ENCODE measurements around the gene CDKN2B-AS1. TPM values are rescaled to one million over a fixed set of nuclear protein-coding genes. Genes with fewer than 3 reads are reported as not detected.

CDKN2B-AS1 gene
- total and polyA plus RNA-seq, 2 donors (not counting 1 experiment from before 2014, with no cell fraction given) = 1.3 to 2.5 TPM

DNA sequence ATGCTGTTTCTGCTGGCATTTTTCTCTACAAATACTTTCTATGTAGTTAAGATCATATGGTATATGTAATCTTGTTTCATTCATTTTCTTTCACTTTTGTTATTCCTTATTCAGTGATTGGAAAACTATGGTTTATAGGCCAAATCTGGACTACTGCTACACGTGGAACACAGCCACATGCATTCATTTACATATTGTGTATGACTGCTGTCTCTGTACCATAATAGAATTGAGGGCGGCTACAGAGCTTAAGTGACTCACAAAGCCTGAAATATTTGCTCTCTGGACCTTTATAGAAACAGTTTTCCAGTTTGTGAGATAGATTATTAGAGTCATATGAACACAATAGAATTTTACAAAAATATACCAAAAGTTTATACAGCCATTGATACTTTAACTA is 148.1 kb downstream of the CDKN2B-AS1 start:
- POLR2A ChIA-PET = no interaction called here
- Mint-ChIP-seq H3K4me3 (no peak overlapping the region), H3K27ac (no peak overlapping the region), H3K27me3 (no peaks in the 10 kb centered on the region), H3K4me1 (no peaks in the 10 kb centered on the region), H3K9me3 (ENCODE audit: insufficient read depth) (no peaks in the 10 kb centered on the region)
- H3K36me3 ChIP-seq (replicated peaks in 1 of 2; ENCODE audit: control extremely low read depth in 1 of 2, control insufficient read depth in 1 of 2, extremely low read depth in 1 of 2, insufficient read depth in 2 of 2, low read length in 1 of 2) = no peaks in the 10 kb centered on the region
- no peak overlapping the region for H3K9ac ChIP-seq (ENCODE audit: low read length)
- ATAC-seq (ENCODE audit: low read depth) (no peak), DNase-seq (no peak)
- H2AFZ ChIP-seq (ENCODE audit: insufficient read depth, low read depth, low read length, poor library complexity, severe bottlenecking) = no peak overlapping the region
- no peaks in the 10 kb centered on the region for H4K20me1 ChIP-seq (ENCODE audit: control insufficient read depth, insufficient read depth, low read length, poor library complexity, severe bottlenecking)
- H3K4me2 ChIP-seq (replicated peaks; ENCODE audit: low read depth, low read length, poor library complexity, severe bottlenecking) = no peak overlapping the region
- no CpG with 5 or more reads among the region's 2 CpGs for WGBS (ENCODE audit: insufficient coverage)
- intact Hi-C loops (cut with micrococcal nuclease) = no loop called here
- H3K79me2 ChIP-seq (ENCODE audit: control insufficient read depth, insufficient read depth, low read length) = no peaks in the 10 kb centered on the region
- no peaks in the 10 kb centered on the region for H3K9me3 ChIP-seq (ENCODE audit: control extremely low read depth in 1 of 3, control insufficient read depth in 2 of 3, insufficient read depth in 1 of 3, low read length in 2 of 3)
- H3K4me1 ChIP-seq (ENCODE audit: control insufficient read depth in 2 of 2, insufficient read depth in 2 of 2, low read length in 2 of 2) = no peaks in the 10 kb centered on the region
- peaks cover 0 to 3% (median 0%) of the 10 kb centered on the region in 4 experiments for H3K27me3 ChIP-seq (replicated peaks in 1 of 4; ENCODE audit: control extremely low read depth in 1 of 4, control insufficient read depth in 3 of 4, insufficient read depth in 4 of 4, low read length in 3 of 4)
- TF ChIP-seq, protein P1, sequence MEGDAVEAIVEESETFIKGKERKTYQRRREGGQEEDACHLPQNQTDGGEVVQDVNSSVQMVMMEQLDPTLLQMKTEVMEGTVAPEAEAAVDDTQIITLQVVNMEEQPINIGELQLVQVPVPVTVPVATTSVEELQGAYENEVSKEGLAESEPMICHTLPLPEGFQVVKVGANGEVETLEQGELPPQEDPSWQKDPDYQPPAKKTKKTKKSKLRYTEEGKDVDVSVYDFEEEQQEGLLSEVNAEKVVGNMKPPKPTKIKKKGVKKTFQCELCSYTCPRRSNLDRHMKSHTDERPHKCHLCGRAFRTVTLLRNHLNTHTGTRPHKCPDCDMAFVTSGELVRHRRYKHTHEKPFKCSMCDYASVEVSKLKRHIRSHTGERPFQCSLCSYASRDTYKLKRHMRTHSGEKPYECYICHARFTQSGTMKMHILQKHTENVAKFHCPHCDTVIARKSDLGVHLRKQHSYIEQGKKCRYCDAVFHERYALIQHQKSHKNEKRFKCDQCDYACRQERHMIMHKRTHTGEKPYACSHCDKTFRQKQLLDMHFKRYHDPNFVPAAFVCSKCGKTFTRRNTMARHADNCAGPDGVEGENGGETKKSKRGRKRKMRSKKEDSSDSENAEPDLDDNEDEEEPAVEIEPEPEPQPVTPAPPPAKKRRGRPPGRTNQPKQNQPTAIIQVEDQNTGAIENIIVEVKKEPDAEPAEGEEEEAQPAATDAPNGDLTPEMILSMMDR (IDR thresholded peaks at IDR 0.05) = no peak
- no peak for TF ChIP-seq EZH2 (IDR thresholded peaks at IDR 0.05; ENCODE audit: borderline replicate concordance, insufficient read depth, low read depth, low read length, poor library complexity, severe bottlenecking)
- no peak overlapping the region for H3K4me3 ChIP-seq (ENCODE audit: control extremely low read depth in 1 of 5, extremely low read depth in 1 of 5, insufficient read depth in 1 of 5, low read depth in 2 of 5, low read length in 4 of 5)
- CTCF ChIA-PET = interaction anchor here (0.9 kb wide), 1 partner anchor 23 kb away, joined by 3 read pairs; no protein-coding TSS in a partner anchor
- H3K27ac ChIP-seq (ENCODE audit: low read length in 2 of 2) = no peak overlapping the region

DNA sequence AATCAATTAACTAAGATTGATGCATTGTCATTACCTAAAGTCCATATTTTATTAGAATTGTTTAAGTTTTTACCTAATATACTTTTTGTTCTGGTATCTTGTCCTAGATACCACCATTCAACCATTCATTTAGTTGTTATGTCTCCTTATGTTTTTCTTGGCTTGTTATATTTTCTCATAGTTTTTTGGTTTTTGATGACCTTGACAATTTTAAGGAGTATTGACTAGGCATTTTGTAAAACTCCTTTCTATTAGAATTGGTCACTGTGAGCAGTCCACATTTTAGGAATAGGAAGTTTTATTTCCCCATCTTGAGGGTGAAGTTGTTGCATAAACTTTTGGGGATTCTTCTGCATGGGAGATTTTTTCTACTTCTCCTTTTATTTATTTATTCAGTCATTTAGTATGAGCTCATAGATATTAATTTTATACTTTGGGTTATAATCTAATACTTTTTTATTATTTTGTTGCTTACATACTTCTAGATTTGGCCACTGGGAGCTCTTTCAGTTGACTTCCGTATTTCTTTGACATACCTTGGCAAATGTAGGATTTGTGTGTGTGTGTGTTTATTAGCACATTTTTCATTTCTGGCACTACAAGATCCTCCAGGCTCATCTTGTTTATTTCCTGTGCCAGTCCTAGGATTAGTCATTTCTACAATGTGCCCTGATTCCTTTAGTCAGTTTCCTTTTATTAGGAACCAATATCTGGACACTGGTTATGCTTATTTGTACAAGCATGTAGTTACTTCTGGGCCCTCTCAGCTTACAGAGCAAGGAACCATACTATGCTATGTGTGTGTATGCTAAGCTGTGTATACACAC is 149.4 kb downstream of the CDKN2B-AS1 start:
- Histone ChIP-seq H3K9me3 (ENCODE audit: control extremely low read depth in 1 of 3, control insufficient read depth in 2 of 3, insufficient read depth in 1 of 3, low read length in 2 of 3) (no peaks in the 10 kb centered on the region), H3K27me3 (replicated peaks in 1 of 4; ENCODE audit: control extremely low read depth in 1 of 4, control insufficient read depth in 3 of 4, insufficient read depth in 4 of 4, low read length in 3 of 4) (peaks cover 0 to 3% (median 1%) of the 10 kb centered on the region in 4 experiments), H3K27ac (ENCODE audit: low read length in 2 of 2) (no peak overlapping the region), H3K79me2 (ENCODE audit: control insufficient read depth, insufficient read depth, low read length) (no peaks in the 10 kb centered on the region), H4K20me1 (ENCODE audit: control insufficient read depth, insufficient read depth, low read length, poor library complexity, severe bottlenecking) (no peaks in the 10 kb centered on the region), H2AFZ (ENCODE audit: insufficient read depth, low read depth, low read length, poor library complexity, severe bottlenecking) (no peak overlapping the region), H3K36me3 (replicated peaks in 1 of 2; ENCODE audit: control extremely low read depth in 1 of 2, control insufficient read depth in 1 of 2, extremely low read depth in 1 of 2, insufficient read depth in 2 of 2, low read length in 1 of 2) (no peaks in the 10 kb centered on the region), H3K9ac (ENCODE audit: low read length) (no peak overlapping the region), H3K4me3 (ENCODE audit: control extremely low read depth in 1 of 5, extremely low read depth in 1 of 5, insufficient read depth in 1 of 5, low read depth in 2 of 5, low read length in 4 of 5) (no peak overlapping the region), H3K4me2 (replicated peaks; ENCODE audit: low read depth, low read length, poor library complexity, severe bottlenecking) (no peak overlapping the region), H3K4me1 (ENCODE audit: control insufficient read depth in 2 of 2, insufficient read depth in 2 of 2, low read length in 2 of 2) (no peaks in the 10 kb centered on the region)
- no CpG with 5 or more reads among the region's 1 CpG for WGBS (ENCODE audit: insufficient coverage)
- ChIA-PET CTCF (interaction anchor here (1.1 kb wide), 1 partner anchor 21 kb away, joined by 3 read pairs; no protein-coding TSS in a partner anchor), POLR2A (no interaction called here)
- H3K9me3 Mint-ChIP-seq (ENCODE audit: insufficient read depth) = no peaks in the 10 kb centered on the region
- ATAC-seq (ENCODE audit: low read depth) (no peak), DNase-seq (no peak)
- H3K4me3 Mint-ChIP-seq = no peak overlapping the region
- TF ChIP-seq, protein P1 (IDR thresholded peaks at IDR 0.05) = no peak
- TF ChIP-seq EZH2 (IDR thresholded peaks at IDR 0.05; ENCODE audit: borderline replicate concordance, insufficient read depth, low read depth, low read length, poor library complexity, severe bottlenecking) = no peak
- no peaks in the 10 kb centered on the region for H3K27me3 Mint-ChIP-seq
- no peaks in the 10 kb centered on the region for H3K4me1 Mint-ChIP-seq
- intact Hi-C loops (cut with micrococcal nuclease) = no loop called here
- no peak overlapping the region for H3K27ac Mint-ChIP-seq
